GM12891 (cell line): ENCODE measurements around the gene GOT2.
"Not testable (repeated sequence)": the region's sequence is repeated elsewhere in the genome, so short reads cannot be mapped to it uniquely, and the experiment has no call there.

ENCODE experiments used
- DNase-seq: peaks from one replicate; pipeline ENCODE4 v3.0.0; 2011; ENCODE audit warnings: low spot score; ENCODE audit not compliant: insufficient read length
- FAIRE-seq: peaks from 2 replicates; lab custom pipeline; 2011; peaks lifted over from hg19 to GRCh38; lab: Jason Lieb, UNC
- PAX5 ChIP-seq: IDR thresholded peaks from 2 replicates; pipeline ENCODE4 v1.6.1; 2011; ENCODE audit warnings: low read length, moderate library complexity, mild to moderate bottlenecking; ENCODE audit not compliant: insufficient read depth, severe bottlenecking
- POLR2A ChIP-seq: IDR thresholded peaks from 2 replicates; pipeline ENCODE4 v1.6.1; 2011; ENCODE audit warnings: low read depth, low read length, control low read depth
- POLR2AphosphoS5 ChIP-seq: IDR thresholded peaks from 2 replicates; pipeline ENCODE4 v1.6.1; 2011; ENCODE audit warnings: low read depth, low read length, control low read depth
- POU2F2 ChIP-seq: IDR thresholded peaks from 2 replicates; pipeline ENCODE4 v1.6.1; 2011; ENCODE audit warnings: low read depth, mild to moderate bottlenecking, control low read depth, low read length, moderate library complexity
- SPI1 ChIP-seq: IDR thresholded peaks from 2 replicates; pipeline ENCODE4 v1.6.1; 2011; ENCODE audit warnings: low read depth, low read length, control low read depth
- TAF1 ChIP-seq: IDR thresholded peaks from 2 replicates; pipeline ENCODE4 v1.6.1; 2011; ENCODE audit warnings: low read depth, low read length, control low read depth

The GOT2 gene

GRCh38 chr16:58684001-58684353 lies 50.1 kb downstream of the GOT2 start:
- TF ChIP-seq POLR2AphosphoS5: no peak
- TF ChIP-seq TAF1: no peak
- TF ChIP-seq POU2F2: no peak
- TF ChIP-seq SPI1: 0 out of 2 replicates have a peak, but pooled peaks have one; percentile 8
- DNase-seq (no peak), FAIRE-seq (no peak)

- FAIRE-seq (no peak), DNase-seq (no peak)
- TF ChIP-seq POLR2AphosphoS5: no peak
- TF ChIP-seq POLR2A: no peak
- no peak for TF ChIP-seq SPI1
- TF ChIP-seq TAF1: no peak
- TF ChIP-seq POU2F2: no peak
- no peak for TF ChIP-seq PAX5
These were observed 54.4 kb downstream of the GOT2 start for GRCh38 chr16:58679763-58680162.

GRCh38 chr16:58678716-58679115 lies 55.4 kb downstream of the GOT2 start:
- DNase-seq (no peak), FAIRE-seq (no peak)
- TF ChIP-seq SPI1 (no peak), POLR2A (no peak), TAF1 (no peak), POLR2AphosphoS5 (no peak), PAX5 (no peak), POU2F2 (no peak)

GRCh38 chr16:58678269-58678668 lies 55.8 kb downstream of the GOT2 start:
- TF ChIP-seq POU2F2 (no peak), SPI1 (no peak), POLR2A (no peak), POLR2AphosphoS5 (no peak), PAX5 (no peak), TAF1 (no peak)
- no peak for FAIRE-seq
- no peak for DNase-seq

- no peak for FAIRE-seq
- TF ChIP-seq SPI1 (no peak), POU2F2 (no peak), TAF1 (no peak), PAX5 (no peak), POLR2A (no peak), POLR2AphosphoS5 (no peak)
- DNase-seq: no peak
These were observed 63.1 kb downstream of the GOT2 start for GRCh38 chr16:58670946-58671583.

- no peak for FAIRE-seq
- no peak for DNase-seq
- TF ChIP-seq POLR2AphosphoS5: no peak
- no peak for TF ChIP-seq PAX5
- no peak for TF ChIP-seq SPI1
- TF ChIP-seq TAF1: no peak
- no peak for TF ChIP-seq POLR2A
- TF ChIP-seq POU2F2: no peak
These were observed 63.9 kb downstream of the GOT2 start for GRCh38 chr16:58670177-58670576.

GRCh38 chr16:58665200-58665599 lies 68.9 kb downstream of the GOT2 start:
- DNase-seq: no peak
- TF ChIP-seq PAX5 (no peak), POU2F2 (no peak), POLR2AphosphoS5 (no peak), TAF1 (no peak), SPI1 (no peak), POLR2A (no peak)
- FAIRE-seq: no peak

- FAIRE-seq (no peak), DNase-seq (peak; percentile 49)
- no peak for TF ChIP-seq POU2F2
- TF ChIP-seq SPI1: no peak
- TF ChIP-seq PAX5: no peak
- TF ChIP-seq POLR2AphosphoS5: no peak
- no peak for TF ChIP-seq POLR2A
- TF ChIP-seq TAF1: no peak
These were observed 72.8 kb downstream of the GOT2 start for GRCh38 chr16:58661199-58661830.

- not testable (repeated sequence) for DNase-seq, FAIRE-seq
These were observed 74.2 kb downstream of the GOT2 start for GRCh38 chr16:58659911-58660310.

GRCh38 chr16:58658796-58659211 lies 75.3 kb downstream of the GOT2 start:
- no peak for FAIRE-seq
- TF ChIP-seq PAX5: no peak
- TF ChIP-seq POLR2A: no peak
- TF ChIP-seq SPI1: no peak
- no peak for TF ChIP-seq TAF1
- TF ChIP-seq POLR2AphosphoS5: no peak
- TF ChIP-seq POU2F2: no peak
- no peak for DNase-seq
